HepG2 (cell line): ENCODE results near the gene TRDN. TPM values are rescaled to one million over a fixed set of nuclear protein-coding genes. Genes with fewer than 3 reads are reported as not detected.

Experiments used
- ATAC-seq: fragments of 200-7000 bp; cut with Tn5 transposase; 3 replicates; pipeline ENCODE4 v1.9.1; 2020; ENCODE audit warnings: mild to moderate bottlenecking, moderate library complexity
- BruUV-seq: library from RNA; stranded (reverse); fragments of 400-500 nt; replicated peaks from 2 replicates; lab custom pipeline; 2021; lab: Mats Ljungman, UMichigan
- CTCF ChIA-PET: fragments of 300-600 bp; formaldehyde crosslinking; extraction: SDS; loops from one replicate; lab custom pipeline; 2021; ENCODE audit warnings: low total read pairs, inconsistent platforms, low intra/inter-chr PET ratio; lab: Yijun Ruan, JAX
- POLR2A ChIA-PET: fragments of 350-600 bp; sonication (Branson Sonifier 250); formaldehyde crosslinking; loops from one replicate; lab custom pipeline; 2020; ENCODE audit warnings: antibody characterized with exemption, inconsistent platforms; lab: Yijun Ruan, JAX
- DNase-seq: peaks from one replicate; pipeline ENCODE4 v3.0.0-alpha.2; 2015; ENCODE audit warnings: low spot score
- FAIRE-seq: peaks from 3 replicates; lab custom pipeline; 2011; peaks lifted over from hg19 to GRCh38; lab: Jason Lieb, UNC
- H2AFZ ChIP-seq: one replicate; pipeline ENCODE4 v1.6.1; 2011; ENCODE audit warnings: low read length, inconsistent platforms
- H3K27ac ChIP-seq: fragments of 300-600 bp; 3 replicates; pipeline ENCODE4 v1.8.0; 2011; ENCODE audit warnings: mixed run types, mild to moderate bottlenecking, mixed read lengths, low read length, inconsistent platforms; ENCODE audit not compliant: insufficient read depth; ENCODE audit errors: extremely low read length
- H3K27me3 ChIP-seq, 2 experiments: fragments of 200-600 bp in 1 of 2; 2 replicates in 1 of 2; 3 replicates in 1 of 2; pipeline versions ENCODE4 v1.6.0 to v1.8.0; 2011; ENCODE audit warnings: low read length in 2 of 2, mild to moderate bottlenecking in 2 of 2, moderate library complexity in 2 of 2, inconsistent platforms in 1 of 2; ENCODE audit not compliant: insufficient read depth in 2 of 2, control insufficient read depth in 1 of 2
- H3K36me3 ChIP-seq, 2 experiments: fragments of 200-600 bp in 1 of 2; replicated peaks in 1 of 2; 2 replicates in 1 of 2; 3 replicates in 1 of 2; pipeline versions ENCODE4 v1.5.1 to v1.8.0; 2011; ENCODE audit warnings: low read length in 2 of 2, inconsistent platforms in 1 of 2; ENCODE audit not compliant: insufficient read depth in 2 of 2, control insufficient read depth in 1 of 2
- H3K4me1 ChIP-seq: 2 replicates; pipeline ENCODE4 v1.5.1; 2012; ENCODE audit warnings: low read length, inconsistent platforms; ENCODE audit not compliant: insufficient read depth
- H3K4me2 ChIP-seq: 2 replicates; pipeline ENCODE4 v1.6.0; 2011; ENCODE audit warnings: low read depth, low read length, inconsistent platforms
- H3K4me3 ChIP-seq, 3 experiments: fragments of 200-600 bp in 1 of 3; sonication (generic), shearing (Covaris generic) in 1 of 3; replicated peaks in 1 of 3; 2 replicates each; pipeline ENCODE4 v1.5.1; 2011 to 2016; ENCODE audit warnings: low read length in 3 of 3, inconsistent platforms in 2 of 3, low read depth in 2 of 3, mild to moderate bottlenecking in 2 of 3, control low read depth in 1 of 3, mixed read lengths in 1 of 3; ENCODE audit not compliant: insufficient read depth in 1 of 3
- H3K79me2 ChIP-seq: one replicate; pipeline ENCODE4 v1.6.1; 2011; ENCODE audit warnings: low read length, inconsistent platforms; ENCODE audit not compliant: insufficient read depth
- H3K9ac ChIP-seq: 2 replicates; pipeline ENCODE4 v1.6.0; 2011; ENCODE audit warnings: mild to moderate bottlenecking, low read depth, low read length, inconsistent platforms; ENCODE audit not compliant: insufficient read depth
- H3K9me3 ChIP-seq: 2 replicates; pipeline ENCODE4 v1.5.1; 2012; ENCODE audit warnings: mild to moderate bottlenecking, low read length
- H4K20me1 ChIP-seq: 2 replicates; pipeline ENCODE4 v1.6.0; 2011; ENCODE audit warnings: inconsistent platforms, mild to moderate bottlenecking, low read length, moderate library complexity; ENCODE audit not compliant: insufficient read depth
- ATF5 ChIP-seq: sonication (generic); formaldehyde crosslinking; IDR thresholded peaks from 2 replicates; pipeline ENCODE4 v1.4.0; 2020; ENCODE audit warnings: mild to moderate bottlenecking, low read depth, missing genetic modification reagents
- DR1 ChIP-seq: sonication (generic); formaldehyde crosslinking; IDR thresholded peaks from 2 replicates; pipeline ENCODE4 v1.8.0; 2021; ENCODE audit warnings: mild to moderate bottlenecking, missing genetic modification reagents, inconsistent platforms
- ELF1 ChIP-seq: sonication (generic); formaldehyde crosslinking; IDR thresholded peaks from 2 replicates; pipeline ENCODE4 v1.4.0; 2020; ENCODE audit warnings: missing genetic modification reagents
- KDM5B ChIP-seq: sonication (generic); formaldehyde crosslinking; IDR thresholded peaks from 2 replicates; pipeline ENCODE4 v1.4.0; 2020; ENCODE audit warnings: missing genetic modification reagents, mild to moderate bottlenecking, borderline replicate concordance
- PHF8 ChIP-seq: sonication (generic); formaldehyde crosslinking; IDR thresholded peaks from 2 replicates; pipeline ENCODE4 v1.5.0; 2020; ENCODE audit warnings: missing genetic modification reagents
- RCOR2 ChIP-seq: IDR thresholded peaks from 2 replicates; pipeline ENCODE4 v1.6.1; 2016; ENCODE audit warnings: missing biosample characterization, missing genetic modification reagents
- TBX2 ChIP-seq: sonication (generic); formaldehyde crosslinking; IDR thresholded peaks from 2 replicates; pipeline ENCODE4 v1.5.0; 2020; ENCODE audit warnings: missing genetic modification reagents, mild to moderate bottlenecking, borderline replicate concordance
- TIGD3 ChIP-seq: sonication (generic); formaldehyde crosslinking; IDR thresholded peaks from 2 replicates; pipeline ENCODE4 v1.5.1; 2020; ENCODE audit warnings: mild to moderate bottlenecking, missing genetic modification reagents, borderline replicate concordance
- ZEB1 ChIP-seq: IDR thresholded peaks from 2 replicates; pipeline ENCODE4 v1.6.1; 2012; ENCODE audit warnings: mild to moderate bottlenecking, low read depth, inconsistent platforms; ENCODE audit not compliant: insufficient replicate concordance
- ZFP37 ChIP-seq: sonication (generic); formaldehyde crosslinking; IDR thresholded peaks from 2 replicates; pipeline ENCODE4 v1.4.0; 2020; ENCODE audit warnings: missing genetic modification reagents, borderline replicate concordance
- ZGPAT ChIP-seq: IDR thresholded peaks from 2 replicates; pipeline ENCODE4 v1.6.1; 2016; ENCODE audit warnings: mild to moderate bottlenecking
- ZXDC ChIP-seq: sonication (generic); formaldehyde crosslinking; IDR thresholded peaks from 2 replicates; pipeline ENCODE4 v1.5.0; 2020; ENCODE audit warnings: mild to moderate bottlenecking, missing genetic modification reagents
- WGBS: methylation state at CpG from one replicate; pipeline ENCODE4 v1.1.6; 2017; ENCODE audit warnings: low lambda C conversion rate; 5-methylcytosine and 5-hydroxymethylcytosine counted together
- in situ Hi-C: cut with HindIII; loops from 2 replicates; pipeline ENCODE4 v1.10.0; 2017; ENCODE audit warnings: low pct_unique_long_range_greater_than_20kb; ENCODE audit not compliant: extremely low pct_ligation_motif_present
- intact Hi-C: fragments of 100-400 bp; cut with micrococcal nuclease; formaldehyde crosslinking; loops from one replicate; pipeline ENCODE4 v1.10.0; 2022; ENCODE audit not compliant: unreplicated experiment
- polyA plus RNA-seq, 8 experiments: library from polyadenylated mRNA; depleted of rRNA in 3 of 8; stranded (reverse) in 7 of 8; unstranded in 1 of 8; fragments of >200 nt; fragmentation: Illumina TruSeq in 4 of 8; extraction: Trizol in 4 of 8; gene quantifications; 2 replicates each; pipeline versions ENCODE4 v1.2.1 to v1.2.3, GENCODE V29; 2011 to 2016; ENCODE audit warnings: low read depth in 4 of 8, missing spikeins in 1 of 8, mixed read lengths in 1 of 8; ENCODE audit not compliant: insufficient read depth in 1 of 8
- total RNA-seq, 5 experiments: library from RNA; depleted of rRNA; stranded (reverse); fragments of >200 nt; fragmentation: Illumina TruSeq; extraction: Trizol; gene quantifications; 2 replicates each; pipeline ENCODE4 v1.2.3, GENCODE V29; 2016; ENCODE audit warnings: low read depth in 1 of 5

Gene TRDN
- total and polyA plus RNA-seq, 2 of the 13 experiments (the other 11 are each of a cell fraction or from before 2014, with no cell fraction given) = not detected

GRCh38 chr6:123467392-123467791, 169.4 kb downstream of the TRDN start:
- intact Hi-C loops = no loop called here
- CTCF ChIA-PET = no interaction called here
- ATAC-seq (no peak), DNase-seq (no peak), FAIRE-seq (no peak)
- BruUV-seq = no TSS peak
- in situ Hi-C loops = no loop called here
- no peak overlapping the region for H3K4me2 ChIP-seq
- 2% methylated on average over 2 of the region's 2 CpGs for WGBS
- H3K27ac ChIP-seq = no peak overlapping the region
- no peak overlapping the region for H3K9ac ChIP-seq
- no peaks in the 10 kb centered on the region for H4K20me1 ChIP-seq
- POLR2A ChIA-PET = no interaction called here
- no peak overlapping the region for H3K4me3 ChIP-seq
- no peaks in the 10 kb centered on the region for H3K9me3 ChIP-seq
- H3K4me1 ChIP-seq = no peaks in the 10 kb centered on the region
- no peaks in the 10 kb centered on the region for H3K79me2 ChIP-seq
- H3K36me3 ChIP-seq = no peaks in the 10 kb centered on the region
- H3K27me3 ChIP-seq = no peaks in the 10 kb centered on the region
- H2AFZ ChIP-seq = no peak overlapping the region
- no peak for TF ChIP-seq ATF5 (CRISPR knock-in tag)
- no peak for TF ChIP-seq TBX2 (CRISPR knock-in tag)
- TF ChIP-seq DR1 (CRISPR knock-in tag) = no peak
- TF ChIP-seq ZXDC = no peak
- TF ChIP-seq PHF8 (CRISPR knock-in tag) = no peak
- no peak for TF ChIP-seq RCOR2 (CRISPR knock-in tag)
- no peak for TF ChIP-seq ELF1
- TF ChIP-seq ZEB1 = no peak
- TF ChIP-seq ZFP37 (CRISPR knock-in tag) = no peak
- TF ChIP-seq KDM5B (CRISPR knock-in tag) = no peak
- no peak for TF ChIP-seq ZGPAT (CRISPR knock-in tag)
- no peak for TF ChIP-seq TIGD3 (CRISPR knock-in tag)
